Right atrium auricular region (tissue), 2 donors: Measurements from ENCODE around the gene HOXB9. TPM values are rescaled to one million over a fixed set of nuclear protein-coding genes. Genes with fewer than 3 reads are reported as not detected.

Experiments
- DNase-seq: peaks from one replicate; pipeline ENCODE4 v3.0.0-alpha.2; 2019; ENCODE audit warnings: low spot score
- H3K27ac ChIP-seq, 2 donors: fragments of 200-600 bp; sonication (generic); 1 replicate in 1 of 2; 2 replicates in 1 of 2; pipeline ENCODE4 v1.5.1; 2016 to 2019
- H3K27me3 ChIP-seq, 2 donors: fragments of 200-600 bp; sonication (generic); one replicate each; pipeline versions ENCODE4 v1.5.1 to v1.6.0; 2017 to 2019
- H3K36me3 ChIP-seq: fragments of 200-600 bp; sonication (generic); one replicate; pipeline ENCODE4 v1.5.1; 2016
- H3K4me1 ChIP-seq, 2 donors: fragments of 200-600 bp; sonication (generic); one replicate each; pipeline versions ENCODE4 v1.5.1 to v1.6.0; 2017 to 2019
- H3K4me3 ChIP-seq, 2 donors: fragments of 200-600 bp; sonication (generic); 1 replicate in 1 of 2; 2 replicates in 1 of 2; pipeline ENCODE4 v1.5.1; 2017 to 2019; ENCODE audit warnings: mild to moderate bottlenecking in 1 of 2, moderate library complexity in 1 of 2
- H3K9me3 ChIP-seq, 2 donors: fragments of 200-600 bp; sonication (generic); one replicate each; pipeline ENCODE4 v1.5.1; 2019
- total RNA-seq, 2 donors: library from RNA; depleted of rRNA; stranded (reverse); fragments of >200 nt; gene quantifications; one replicate each; pipeline ENCODE4 v1.1.0, GENCODE V29; 2016
- TF ChIP-seq, protein P1 (sequence below), 2 donors: fragments of 200-600 bp; sonication (generic); IDR thresholded peaks; one replicate each; pipeline ENCODE4 v1.5.1; 2019; ENCODE audit warnings: antibody characterized with exemption in 2 of 2

The HOXB9 gene
- total RNA-seq, 2 donors from 2014 or later, result not detected

DNA sequence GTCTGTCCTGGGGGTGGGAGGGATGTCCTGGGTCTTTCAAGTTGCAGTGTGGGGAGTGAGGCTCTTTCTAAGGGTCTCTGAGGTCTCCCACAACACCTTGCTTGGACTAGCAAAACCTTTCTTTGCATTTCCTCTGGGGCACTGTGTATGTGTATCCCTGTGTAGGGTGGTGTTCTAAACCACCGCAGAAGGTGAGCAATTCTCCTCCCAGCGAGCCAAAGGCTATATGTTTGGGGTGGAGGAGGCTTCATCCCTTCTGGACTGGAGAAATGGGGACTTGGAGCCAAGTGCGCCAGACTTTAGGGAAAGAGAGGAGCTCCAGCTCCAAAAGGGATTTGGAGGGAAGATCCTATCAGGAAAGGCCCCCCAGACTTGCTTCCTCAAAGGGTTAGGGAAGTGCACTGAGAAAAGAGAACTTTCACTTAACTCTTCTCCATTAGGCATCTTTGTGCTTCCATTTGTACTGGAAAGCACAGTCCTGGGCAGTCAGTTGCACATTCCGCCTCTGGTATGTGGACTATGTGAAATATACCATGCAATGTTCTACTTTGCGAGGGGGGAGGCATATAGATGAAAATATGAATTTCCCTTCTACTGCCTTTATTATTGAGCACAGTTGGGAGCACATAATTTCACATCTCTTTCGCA lies 18.9 kb upstream of the HOXB9 start:
- DNase-seq, result no peak
- peaks cover 0 to 15% of the 10 kb centered on the region in 2 donors for H3K4me1 ChIP-seq
- no peak overlapping the region for H3K4me3 ChIP-seq
- H3K27ac ChIP-seq, result no peak overlapping the region
- H3K9me3 ChIP-seq, result no peaks in the 10 kb centered on the region
- H3K27me3 ChIP-seq, result peaks cover 23 to 37% of the 10 kb centered on the region in 2 donors
- no peaks in the 10 kb centered on the region for H3K36me3 ChIP-seq
- TF ChIP-seq, protein P1, sequence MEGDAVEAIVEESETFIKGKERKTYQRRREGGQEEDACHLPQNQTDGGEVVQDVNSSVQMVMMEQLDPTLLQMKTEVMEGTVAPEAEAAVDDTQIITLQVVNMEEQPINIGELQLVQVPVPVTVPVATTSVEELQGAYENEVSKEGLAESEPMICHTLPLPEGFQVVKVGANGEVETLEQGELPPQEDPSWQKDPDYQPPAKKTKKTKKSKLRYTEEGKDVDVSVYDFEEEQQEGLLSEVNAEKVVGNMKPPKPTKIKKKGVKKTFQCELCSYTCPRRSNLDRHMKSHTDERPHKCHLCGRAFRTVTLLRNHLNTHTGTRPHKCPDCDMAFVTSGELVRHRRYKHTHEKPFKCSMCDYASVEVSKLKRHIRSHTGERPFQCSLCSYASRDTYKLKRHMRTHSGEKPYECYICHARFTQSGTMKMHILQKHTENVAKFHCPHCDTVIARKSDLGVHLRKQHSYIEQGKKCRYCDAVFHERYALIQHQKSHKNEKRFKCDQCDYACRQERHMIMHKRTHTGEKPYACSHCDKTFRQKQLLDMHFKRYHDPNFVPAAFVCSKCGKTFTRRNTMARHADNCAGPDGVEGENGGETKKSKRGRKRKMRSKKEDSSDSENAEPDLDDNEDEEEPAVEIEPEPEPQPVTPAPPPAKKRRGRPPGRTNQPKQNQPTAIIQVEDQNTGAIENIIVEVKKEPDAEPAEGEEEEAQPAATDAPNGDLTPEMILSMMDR (IDR thresholded peaks at IDR 0.05), result no peak

DNA sequence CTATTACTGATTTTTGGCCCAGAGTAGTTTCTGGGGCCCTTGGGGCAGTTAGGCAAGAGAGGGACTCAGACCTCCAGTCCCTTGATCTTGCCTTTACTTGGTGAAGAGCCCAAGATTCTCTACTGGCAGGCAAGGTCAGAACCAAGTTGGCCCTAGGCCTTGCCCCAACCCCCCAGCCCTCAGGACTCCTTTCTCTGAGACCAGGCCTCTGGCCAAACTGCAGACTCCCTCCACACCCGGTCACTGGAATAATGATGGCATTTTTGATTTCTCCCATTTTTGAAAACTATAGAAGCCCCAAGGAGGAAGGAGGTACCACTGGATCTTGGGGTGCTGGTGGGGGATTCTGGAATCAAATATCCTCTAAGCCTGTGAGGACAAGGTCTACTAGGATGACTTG lies 18.0 kb upstream of the HOXB9 start:
- TF ChIP-seq, protein P1 (IDR thresholded peaks at IDR 0.05), result no peak
- H3K4me1 ChIP-seq, result peaks cover 0 to 15% of the 10 kb centered on the region in 2 donors

DNA sequence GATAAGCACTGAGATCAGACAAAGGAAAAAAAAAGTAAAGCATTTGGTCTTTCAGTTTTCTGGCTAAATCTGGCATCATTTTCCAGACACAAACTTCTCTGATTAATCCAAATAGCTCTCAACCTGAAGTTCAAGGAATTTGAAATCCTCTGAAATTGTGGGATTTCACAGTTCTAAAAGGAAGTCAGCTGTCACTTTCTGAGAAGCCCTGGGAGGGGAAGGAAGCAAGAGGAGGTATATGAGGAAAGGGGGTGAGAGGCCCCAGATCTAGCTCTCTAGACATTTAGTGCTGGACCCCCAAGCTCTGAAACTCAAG lies 17.5 kb upstream of the HOXB9 start:
- H3K9me3 ChIP-seq, result no peaks in the 10 kb centered on the region
- DNase-seq, result no peak
- H3K36me3 ChIP-seq, result no peaks in the 10 kb centered on the region
- peaks cover 23 to 37% of the 10 kb centered on the region in 2 donors for H3K27me3 ChIP-seq
- H3K27ac ChIP-seq, result no peak overlapping the region
- H3K4me3 ChIP-seq, result no peak overlapping the region
- TF ChIP-seq, protein P1 (IDR thresholded peaks at IDR 0.05), result no peak
- peaks cover 0 to 15% of the 10 kb centered on the region in 2 donors for H3K4me1 ChIP-seq

More for the DNA sequence above, 18.0 kb upstream of the HOXB9 start:
- DNase-seq, result no peak
- no peak overlapping the region for H3K4me3 ChIP-seq
- no peaks in the 10 kb centered on the region for H3K9me3 ChIP-seq
- no peaks in the 10 kb centered on the region for H3K36me3 ChIP-seq
- peaks cover 23 to 37% of the 10 kb centered on the region in 2 donors for H3K27me3 ChIP-seq
- H3K27ac ChIP-seq, result no peak overlapping the region

DNA sequence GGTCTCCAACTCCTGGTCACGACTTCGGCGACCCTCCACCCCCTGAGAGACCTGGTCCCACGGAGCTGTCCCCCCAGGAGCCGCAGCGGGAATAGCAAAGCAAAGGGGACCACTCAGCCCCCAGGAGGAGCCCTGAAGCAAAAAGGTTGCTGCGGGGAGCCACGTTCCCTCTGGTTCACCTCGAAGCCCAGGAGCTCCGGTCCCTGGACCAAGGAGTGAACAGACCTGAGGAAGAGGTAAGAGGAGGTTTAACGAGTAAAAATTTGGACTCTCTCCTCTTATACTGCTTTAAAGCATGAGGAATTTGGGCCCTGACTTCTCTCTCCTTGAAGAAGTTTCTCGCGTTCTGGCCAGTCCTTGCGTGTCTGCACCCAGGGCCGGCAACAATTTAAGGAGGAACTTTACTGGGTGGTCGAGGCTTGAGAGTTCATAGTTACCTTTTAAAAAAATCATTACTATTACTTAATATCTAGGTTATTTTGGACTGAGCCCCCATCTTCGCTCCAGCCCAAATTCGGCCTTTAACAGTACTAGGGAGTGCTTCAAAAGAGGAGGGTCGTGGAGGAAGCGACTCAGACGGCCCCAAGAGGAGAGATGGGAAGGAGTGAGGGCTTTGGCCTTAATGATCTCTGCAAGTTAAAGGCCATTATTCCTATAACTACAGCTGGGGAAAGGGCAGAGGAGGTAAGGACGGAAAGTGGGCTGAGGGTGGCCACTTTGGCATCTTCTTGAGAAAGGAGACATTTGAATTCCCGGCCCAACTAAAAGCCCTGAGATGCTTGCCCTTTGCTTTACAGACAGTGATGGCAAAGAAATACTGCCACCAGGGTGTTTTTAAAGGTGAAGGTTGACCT lies 16.9 kb upstream of the HOXB9 start:
- Histone ChIP-seq H3K9me3 (no peaks in the 10 kb centered on the region), H3K36me3 (no peaks in the 10 kb centered on the region), H3K4me1 (peaks cover 0 to 15% of the 10 kb centered on the region in 2 donors), H3K27me3 (peaks cover 28 to 37% of the 10 kb centered on the region in 2 donors), H3K27ac (no peak overlapping the region), H3K4me3 (no peak overlapping the region)
- TF ChIP-seq, protein P1 (IDR thresholded peaks at IDR 0.05), result no peak
- DNase-seq, result no peak

DNA sequence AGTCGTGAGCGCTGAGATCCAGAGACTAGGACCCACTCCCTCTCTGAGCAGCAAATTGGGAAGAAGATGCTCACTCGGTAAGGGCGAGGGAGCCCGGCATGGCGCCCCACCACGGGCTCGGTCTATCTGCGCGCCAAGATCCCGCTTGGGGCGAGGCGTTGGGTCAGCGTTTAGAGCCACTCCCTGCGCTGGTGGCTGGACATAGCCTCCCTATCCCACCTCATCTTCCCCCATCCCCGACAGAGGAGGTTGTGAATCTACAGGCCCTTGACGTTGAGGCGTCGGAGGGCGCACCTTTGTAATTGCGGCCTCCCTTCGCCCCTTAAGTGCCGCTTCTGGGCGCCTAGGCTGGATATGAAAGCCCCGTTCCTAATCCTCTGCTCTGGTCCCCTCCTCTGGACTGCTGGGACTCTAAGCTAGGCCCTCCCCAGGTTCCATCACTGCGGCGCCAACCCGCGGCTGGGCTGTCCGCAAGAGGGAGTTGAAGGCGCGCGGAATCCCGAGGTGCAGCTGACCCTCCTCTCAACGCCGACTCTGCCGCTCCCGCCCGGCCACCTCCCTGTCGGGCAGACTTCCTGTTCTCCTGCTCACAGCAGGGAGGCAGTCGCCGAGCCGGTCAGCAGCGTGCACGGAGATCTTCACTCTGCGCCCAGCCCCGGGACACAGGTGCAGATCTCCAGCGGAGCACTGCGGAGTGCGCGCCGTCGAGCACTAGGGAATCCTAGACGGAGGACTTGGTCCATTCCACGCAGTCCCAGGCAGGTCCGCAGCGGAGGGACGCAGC lies 16.1 kb upstream of the HOXB9 start:
- H3K27me3 ChIP-seq, result peaks cover 31 to 41% of the 10 kb centered on the region in 2 donors
- H3K27ac ChIP-seq, result no peak overlapping the region
- TF ChIP-seq, protein P1 (IDR thresholded peaks at IDR 0.05), result no peak
- peaks cover 0 to 11% of the 10 kb centered on the region in 2 donors for H3K4me1 ChIP-seq
- DNase-seq, result no peak
- no peak overlapping the region for H3K4me3 ChIP-seq
- no peaks in the 10 kb centered on the region for H3K36me3 ChIP-seq
- no peaks in the 10 kb centered on the region for H3K9me3 ChIP-seq
